GM12891 (cell line): ENCODE data around the gene ARHGAP33.
"Not testable (repeated sequence)": the region's sequence is repeated elsewhere in the genome, so short reads cannot be mapped to it uniquely, and the experiment has no call there.

ENCODE experiments used
- DNase-seq: peaks from one replicate; pipeline ENCODE4 v3.0.0; 2011; ENCODE audit warnings: low spot score; ENCODE audit not compliant: insufficient read length
- FAIRE-seq: peaks from 2 replicates; lab custom pipeline; 2011; peaks lifted over from hg19 to GRCh38; lab: Jason Lieb, UNC
- PAX5 ChIP-seq: IDR thresholded peaks from 2 replicates; pipeline ENCODE4 v1.6.1; 2011; ENCODE audit warnings: low read length, moderate library complexity, mild to moderate bottlenecking; ENCODE audit not compliant: insufficient read depth, severe bottlenecking
- POLR2A ChIP-seq: IDR thresholded peaks from 2 replicates; pipeline ENCODE4 v1.6.1; 2011; ENCODE audit warnings: low read depth, low read length, control low read depth
- POLR2AphosphoS5 ChIP-seq: IDR thresholded peaks from 2 replicates; pipeline ENCODE4 v1.6.1; 2011; ENCODE audit warnings: low read depth, low read length, control low read depth
- POU2F2 ChIP-seq: IDR thresholded peaks from 2 replicates; pipeline ENCODE4 v1.6.1; 2011; ENCODE audit warnings: low read depth, mild to moderate bottlenecking, control low read depth, low read length, moderate library complexity
- SPI1 ChIP-seq: IDR thresholded peaks from 2 replicates; pipeline ENCODE4 v1.6.1; 2011; ENCODE audit warnings: low read depth, low read length, control low read depth
- TAF1 ChIP-seq: IDR thresholded peaks from 2 replicates; pipeline ENCODE4 v1.6.1; 2011; ENCODE audit warnings: low read depth, low read length, control low read depth

The ARHGAP33 gene

DNA sequence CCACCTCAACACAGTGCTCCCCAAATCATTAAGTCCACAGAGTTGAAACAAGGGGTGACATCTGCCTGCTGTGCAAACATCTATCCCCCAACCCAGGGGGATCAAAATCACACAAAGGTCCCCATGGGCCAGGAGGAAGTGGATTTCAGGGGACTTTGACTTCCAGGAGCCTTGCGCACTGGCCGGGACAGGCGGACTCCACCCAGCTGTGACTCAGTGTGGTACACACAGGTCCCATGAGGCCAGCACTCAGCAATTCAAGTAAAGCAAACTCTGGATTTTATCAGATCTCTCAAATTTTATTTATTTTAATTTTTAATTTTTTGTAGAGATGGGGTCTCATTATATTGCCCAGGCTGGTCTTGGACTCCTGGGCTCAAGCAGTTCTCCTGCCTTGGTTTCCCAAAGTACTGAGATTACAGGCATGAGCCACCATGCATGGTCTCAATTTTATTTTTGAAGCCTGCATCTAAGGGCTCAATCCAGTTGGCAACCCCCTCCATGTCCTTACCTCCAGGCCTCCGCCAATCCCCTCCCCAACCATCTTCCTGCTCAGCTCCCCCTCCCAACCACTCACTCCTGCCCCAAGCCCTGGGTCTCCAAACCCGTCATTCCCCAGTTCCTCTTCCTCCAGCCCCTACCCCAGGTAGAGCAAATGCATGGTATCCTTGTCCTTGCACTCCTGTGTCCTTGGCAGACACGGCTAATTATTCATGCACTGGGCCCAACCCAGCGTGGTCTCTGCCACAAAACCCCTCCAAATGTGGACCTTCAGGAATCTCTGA lies 18.2 kb downstream of the ARHGAP33 start:
- FAIRE-seq (no peak), DNase-seq (no peak)
- TF ChIP-seq POLR2A (no peak), TAF1 (no peak), SPI1 (no peak), PAX5 (no peak), POLR2AphosphoS5 (no peak), POU2F2 (no peak)

DNA sequence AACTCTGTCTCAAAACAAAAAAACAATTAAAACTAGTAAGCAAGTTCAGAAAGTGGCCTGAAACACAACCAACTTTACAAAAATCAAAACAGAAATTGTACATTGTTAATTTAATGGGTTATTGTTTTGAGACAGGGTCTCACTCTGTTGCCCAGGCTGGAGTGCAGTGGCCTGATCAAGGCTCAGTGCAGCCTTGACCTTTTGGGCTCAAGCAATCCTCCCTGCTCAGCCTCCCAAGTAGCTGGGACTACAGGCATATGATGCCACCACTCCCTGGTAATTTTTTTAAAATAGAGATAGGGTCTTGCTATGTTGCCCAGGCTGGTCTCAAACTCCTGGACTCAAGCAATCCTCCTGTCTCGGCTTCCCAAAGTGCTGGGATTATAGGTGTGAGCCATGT lies 20.2 kb downstream of the ARHGAP33 start:
- not testable (repeated sequence) for FAIRE-seq, DNase-seq

DNA sequence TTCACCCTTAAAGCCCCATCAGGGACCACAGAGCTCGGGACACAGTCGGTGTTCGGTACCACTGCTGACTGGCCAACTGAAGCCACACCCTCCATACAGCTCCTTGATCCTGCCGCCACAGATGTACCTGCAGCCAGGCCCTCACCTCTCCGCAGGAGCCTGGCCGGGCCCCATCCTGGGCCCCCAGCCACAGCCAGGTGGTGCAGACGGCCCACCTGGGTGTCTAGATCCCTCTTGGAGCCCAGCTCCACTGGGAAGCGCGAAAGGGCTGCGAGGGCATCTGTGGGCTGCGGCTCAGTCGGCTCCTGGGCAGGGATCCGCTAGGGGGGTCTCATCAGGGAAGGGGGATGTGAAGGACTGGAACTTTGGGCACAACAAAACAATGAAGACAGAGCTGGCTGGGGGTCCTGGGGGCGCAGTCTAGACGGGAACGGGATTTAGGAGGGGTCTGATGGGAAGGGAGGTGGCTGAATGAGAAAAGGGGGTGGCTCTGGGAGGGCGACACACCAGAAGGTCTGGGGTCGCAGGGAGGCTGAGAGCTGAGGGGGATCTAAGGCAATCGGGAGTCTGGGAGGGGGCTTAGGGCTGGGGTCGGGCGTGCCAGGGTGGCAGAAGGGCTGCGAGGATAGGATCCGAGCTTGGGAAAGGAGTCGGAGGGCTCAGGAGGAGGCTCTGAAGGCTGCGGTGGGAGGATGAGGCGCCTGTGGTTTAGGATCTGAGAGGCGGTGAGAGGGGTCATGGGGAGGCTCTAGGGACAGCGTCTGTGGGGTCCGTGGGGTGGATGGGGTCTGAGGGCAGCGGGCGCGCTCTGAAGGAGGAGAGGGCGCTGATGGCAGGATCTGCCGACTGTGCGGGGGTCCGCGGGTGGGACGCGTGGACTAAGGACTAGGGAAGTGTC lies 21.5 kb downstream of the ARHGAP33 start:
- TF ChIP-seq PAX5 (no peak), POLR2A (no peak), TAF1 (no peak), POLR2AphosphoS5 (no peak), POU2F2 (no peak)
- no peak for FAIRE-seq
- DNase-seq, result no peak

DNA sequence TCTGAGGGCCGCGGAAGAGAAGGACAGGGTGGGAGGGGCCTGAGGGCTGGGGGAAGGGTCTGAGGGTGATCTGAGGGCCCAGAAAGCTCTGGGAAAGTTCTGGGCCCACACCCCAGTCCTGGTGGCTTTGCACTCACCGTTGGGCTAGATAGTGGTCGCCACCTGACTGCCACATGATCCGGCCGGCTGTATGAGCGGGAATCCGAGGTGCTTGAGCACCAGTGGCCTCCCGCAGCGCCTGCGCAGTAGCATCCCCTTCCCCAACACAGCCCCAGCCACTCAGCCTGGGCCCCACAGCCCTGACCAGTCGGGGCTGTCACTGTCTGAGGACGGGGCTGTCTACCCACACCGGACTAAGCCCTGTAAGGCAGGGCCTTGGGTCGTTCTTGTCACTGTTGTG lies 22.3 kb downstream of the ARHGAP33 start:
- DNase-seq (no peak), FAIRE-seq (peak; percentile 5)
- TF ChIP-seq POLR2A (no peak), POLR2AphosphoS5 (no peak), SPI1 (no peak), TAF1 (no peak), POU2F2 (no peak), PAX5 (no peak)

DNA sequence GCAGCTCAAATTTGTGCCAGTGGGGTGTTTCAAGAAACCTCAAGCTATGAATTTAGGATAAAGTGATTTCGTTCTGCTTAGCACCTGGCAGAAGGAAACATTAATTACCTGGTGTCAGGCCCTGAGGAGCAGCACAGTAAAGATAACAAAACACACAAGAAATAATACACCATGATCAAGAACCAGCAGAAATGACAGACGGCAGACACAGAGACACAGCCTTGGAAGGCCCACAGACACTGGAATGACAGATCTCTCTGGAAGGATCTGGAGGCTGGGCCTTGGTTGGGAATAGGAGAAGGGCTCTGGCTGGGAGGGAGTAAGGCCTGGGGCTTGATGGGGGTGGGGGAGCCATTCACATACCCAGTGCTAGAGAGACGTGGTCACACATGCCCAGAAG lies 26.5 kb downstream of the ARHGAP33 start:
- TF ChIP-seq TAF1 (no peak), SPI1 (no peak), POLR2AphosphoS5 (no peak), POU2F2 (no peak), POLR2A (no peak), PAX5 (no peak)
- FAIRE-seq (no peak), DNase-seq (no peak)

DNA sequence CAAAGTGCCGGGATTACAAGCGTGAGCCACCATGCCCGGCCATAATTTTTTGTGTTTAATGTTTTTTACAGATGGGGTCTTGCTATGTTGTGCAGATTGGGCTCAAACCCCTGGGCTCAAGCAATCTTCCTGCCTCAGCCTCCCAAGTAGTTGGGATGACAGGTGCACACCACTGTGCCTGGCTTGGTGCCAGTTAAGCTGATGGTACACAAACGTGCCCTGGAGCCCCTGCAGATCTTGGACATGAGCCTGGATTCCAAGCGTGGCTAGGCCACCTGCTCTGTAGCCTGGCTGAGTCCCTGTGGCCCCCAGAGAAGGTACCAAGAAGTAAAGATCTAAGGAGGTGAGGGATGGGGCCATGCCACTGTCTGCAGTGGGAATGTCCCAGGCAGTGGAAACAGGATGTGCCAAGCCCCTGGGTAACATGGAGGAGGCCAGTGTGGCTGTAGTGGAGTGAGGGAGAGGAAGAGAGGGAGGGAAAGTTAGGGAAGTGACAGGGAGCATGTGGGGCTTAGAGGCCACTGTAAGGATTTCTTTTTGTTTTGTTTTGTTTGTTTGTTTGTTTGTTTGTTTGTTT lies 30.2 kb downstream of the ARHGAP33 start:
- no peak for TF ChIP-seq TAF1
- TF ChIP-seq POLR2A, result no peak
- no peak for TF ChIP-seq PAX5
- TF ChIP-seq POU2F2, result no peak
- TF ChIP-seq POLR2AphosphoS5, result no peak
- no peak for FAIRE-seq
- no peak for DNase-seq

DNA sequence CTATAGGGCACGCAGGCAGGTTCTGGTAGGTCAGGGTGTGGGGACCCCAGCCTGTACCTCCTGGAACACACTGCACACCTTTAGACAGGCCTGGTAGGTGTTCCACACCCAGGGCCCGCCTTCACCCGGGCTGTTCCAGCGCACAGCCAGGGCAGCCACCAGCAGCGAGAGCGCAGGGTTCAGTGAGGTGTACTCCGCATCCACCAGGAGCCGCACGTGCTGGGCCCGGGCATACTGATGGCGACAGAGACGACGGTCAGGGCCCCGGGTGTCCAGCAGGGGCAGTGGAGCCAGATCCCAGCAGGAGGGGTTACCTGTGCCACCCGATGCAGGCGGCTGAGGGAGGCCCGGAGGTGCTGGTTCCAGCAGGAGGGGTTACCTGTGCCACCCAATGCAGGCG lies 31.2 kb downstream of the ARHGAP33 start:
- no peak for FAIRE-seq
- TF ChIP-seq POU2F2 (no peak), POLR2A (no peak)
- DNase-seq, result no peak

DNA sequence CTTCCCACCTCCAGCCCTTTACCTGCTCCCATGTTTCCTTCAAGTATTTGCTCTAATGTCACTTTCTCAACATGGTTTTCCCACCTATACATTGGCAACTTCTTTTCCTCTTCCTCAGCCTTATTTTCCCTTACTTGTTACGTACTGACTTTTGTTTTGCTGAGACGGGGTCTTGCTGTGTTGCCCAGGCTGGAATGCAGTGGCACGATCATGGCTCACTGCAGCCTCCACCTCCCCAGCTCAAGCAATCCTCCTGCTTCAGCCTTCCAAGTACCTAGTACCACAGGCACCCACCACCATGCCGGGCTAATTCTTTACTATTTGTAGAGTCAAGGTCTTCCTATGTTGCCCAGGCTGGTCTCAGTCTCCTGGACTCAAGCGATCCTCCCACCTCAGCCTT lies 32.3 kb downstream of the ARHGAP33 start:
- DNase-seq, result no peak
- FAIRE-seq, result no peak
- TF ChIP-seq SPI1, result no peak
- no peak for TF ChIP-seq TAF1
- TF ChIP-seq POU2F2, result no peak
- no peak for TF ChIP-seq PAX5
- TF ChIP-seq POLR2AphosphoS5, result no peak
- TF ChIP-seq POLR2A, result no peak

DNA sequence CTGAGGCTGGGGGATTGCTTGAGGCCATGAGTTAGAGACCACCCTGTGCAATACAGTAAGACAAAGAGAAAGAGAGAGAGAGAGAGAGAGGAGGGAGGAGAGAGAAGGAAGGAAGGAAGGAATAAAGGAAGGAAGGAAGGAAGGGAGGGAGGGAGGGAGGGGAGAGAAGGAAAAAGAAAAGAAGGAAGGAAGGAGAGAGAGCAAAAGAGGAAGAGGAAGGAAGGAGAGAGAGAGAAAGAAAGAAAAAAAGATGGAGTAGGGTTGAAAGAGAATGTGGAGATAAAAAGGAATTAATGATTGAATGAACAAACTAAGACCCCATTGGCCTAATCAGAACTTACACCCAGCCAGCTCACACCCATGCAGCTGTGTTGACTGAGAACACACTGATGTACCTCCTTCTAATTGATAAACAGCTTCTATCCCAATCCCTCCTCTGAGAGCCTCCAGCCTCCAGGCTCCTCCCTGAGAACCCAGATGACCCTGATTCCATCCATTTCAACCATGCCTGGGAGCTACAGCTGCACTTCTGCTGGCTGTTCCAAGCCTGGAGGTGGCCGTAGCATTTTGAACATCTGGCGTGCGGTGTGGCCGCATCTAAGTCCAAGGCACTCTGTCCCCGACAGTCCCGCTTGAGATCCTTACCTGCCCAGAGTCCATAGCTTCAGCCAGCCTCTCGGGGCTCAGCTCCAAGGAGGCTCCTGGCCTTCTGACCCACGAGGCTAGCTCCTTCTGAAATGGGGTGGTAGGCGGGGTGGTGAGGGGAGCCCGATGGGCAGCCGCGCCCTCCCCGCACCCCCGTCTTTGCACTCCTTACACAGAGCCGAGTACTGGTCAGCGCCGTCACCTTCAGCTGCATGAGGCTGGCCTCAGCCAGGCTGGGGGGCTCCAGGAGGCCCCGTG lies 36.2 kb downstream of the ARHGAP33 start:
- FAIRE-seq, result no peak
- no peak for DNase-seq
- TF ChIP-seq POLR2A, result no peak
- no peak for TF ChIP-seq PAX5
- TF ChIP-seq POU2F2, result no peak
- no peak for TF ChIP-seq SPI1
- no peak for TF ChIP-seq TAF1
- TF ChIP-seq POLR2AphosphoS5, result no peak

DNA sequence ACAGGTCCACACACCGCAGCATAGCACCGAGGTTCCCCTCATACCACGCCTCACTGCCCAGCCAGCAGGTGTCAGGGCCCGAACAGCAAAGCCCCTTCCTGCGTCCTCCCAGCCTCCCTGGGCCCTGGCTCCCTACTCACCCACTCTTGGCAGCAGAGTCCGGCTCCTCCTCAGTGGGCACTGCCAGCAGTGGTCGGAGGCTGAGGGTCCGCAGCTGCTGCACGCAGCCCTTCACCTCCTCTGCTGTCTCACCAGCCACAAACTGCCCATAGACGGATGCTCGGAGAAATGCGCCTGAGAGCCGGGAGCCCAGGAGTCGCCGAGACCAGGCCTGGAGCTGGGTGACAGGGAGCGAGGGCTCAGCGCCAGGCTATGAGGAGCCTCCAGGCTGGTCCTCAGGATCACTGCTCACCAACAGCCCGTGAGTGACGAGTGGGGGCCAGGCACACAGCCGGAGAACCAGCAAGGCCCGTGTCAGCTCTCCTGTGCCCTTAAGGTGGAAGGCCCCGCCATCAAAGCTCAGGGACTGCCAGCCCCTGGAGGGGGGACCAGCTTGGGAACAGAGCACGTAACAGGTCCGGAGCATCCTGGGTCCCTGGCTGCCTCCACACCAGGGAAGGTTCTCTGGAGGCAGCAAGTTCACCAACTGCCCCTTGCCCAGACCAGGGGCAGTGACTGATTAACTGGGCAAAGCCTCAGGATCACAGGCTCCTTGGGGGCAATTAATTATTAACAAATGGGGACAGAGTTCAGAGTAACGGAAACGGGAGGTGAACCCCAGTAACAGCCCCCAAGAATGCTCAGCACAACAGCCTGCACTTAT lies 37.1 kb downstream of the ARHGAP33 start, which contains the start of gene PRODH2:
Gene PRODH2, minus strand, starts transcription at position 626 of the 823 bp plus-strand sequence. Its CDS starts 40 bp downstream, at position 586.
- TF ChIP-seq TAF1, result no peak
- no peak for TF ChIP-seq PAX5
- TF ChIP-seq SPI1, result no peak
- TF ChIP-seq POLR2A, result no peak
- TF ChIP-seq POU2F2, result no peak
- no peak for TF ChIP-seq POLR2AphosphoS5
- FAIRE-seq (no peak), DNase-seq (no peak)
